Subcutaneous adipose tissue (tissue), 4 donors: ENCODE measurements around the gene NIBAN1. TPM values are rescaled to one million over a fixed set of nuclear protein-coding genes. Genes with fewer than 3 reads are reported as not detected.

Experiments
- total RNA-seq, 4 donors: library from RNA; depleted of rRNA; stranded (reverse); fragments of >200 nt; gene quantifications; one replicate each; pipeline ENCODE4 v1.1.0, GENCODE V29; 2016
- TF ChIP-seq, protein P1 (sequence below): fragments of 450-650 bp; IDR thresholded peaks from one replicate; pipeline ENCODE4 v1.5.1; 2016; ENCODE audit warnings: low read depth, mild to moderate bottlenecking, control low read depth, antibody characterized with exemption, moderate library complexity

NIBAN1 gene
- total RNA-seq: 10 to 100 TPM; 12.1 to 22.1 (median 15.2) TPM

DNA sequence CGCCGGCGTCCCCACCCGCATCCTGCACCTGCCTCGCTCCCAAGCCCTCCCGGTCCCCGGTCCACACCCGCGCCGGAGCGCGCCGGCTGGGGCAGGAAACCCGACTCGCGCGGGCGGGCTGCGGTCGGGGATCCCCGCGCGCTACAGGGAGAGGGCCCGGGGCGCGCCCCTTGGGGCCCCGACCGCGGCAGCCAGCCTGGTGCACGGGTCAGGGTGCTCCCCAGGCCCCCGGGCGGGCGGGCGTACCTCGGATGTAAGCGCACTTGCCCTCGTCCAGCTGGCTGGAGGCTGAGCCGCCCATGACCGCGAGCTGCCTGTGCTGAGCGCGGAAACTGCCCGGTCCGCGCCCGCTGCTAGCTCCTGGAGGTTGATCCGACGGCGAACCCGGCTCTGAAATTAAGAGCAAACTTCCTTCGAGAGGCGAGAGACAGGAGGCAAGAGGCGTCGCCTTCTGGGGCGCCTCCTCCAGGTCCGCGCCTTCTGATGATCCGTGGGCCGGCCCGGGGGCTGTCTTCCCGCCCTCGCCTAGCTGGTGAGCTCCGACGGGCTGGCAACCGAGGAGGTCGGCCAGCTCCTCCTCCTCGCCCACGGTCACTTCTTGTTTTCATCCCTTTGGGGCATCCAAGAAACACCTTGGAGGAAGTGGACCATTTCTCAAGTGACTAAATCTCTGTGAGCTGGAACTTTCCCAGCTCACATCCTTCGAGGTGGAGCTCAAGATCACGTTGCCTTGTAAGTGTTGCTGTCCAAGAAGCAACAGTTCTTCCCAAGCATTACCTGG, at the start of gene NIBAN1:
NIBAN1 (minus strand) TSS at position 453 of the 781 bp plus-strand sequence; CDS start at position 301, 152 bp downstream.
- TF ChIP-seq, protein P1, sequence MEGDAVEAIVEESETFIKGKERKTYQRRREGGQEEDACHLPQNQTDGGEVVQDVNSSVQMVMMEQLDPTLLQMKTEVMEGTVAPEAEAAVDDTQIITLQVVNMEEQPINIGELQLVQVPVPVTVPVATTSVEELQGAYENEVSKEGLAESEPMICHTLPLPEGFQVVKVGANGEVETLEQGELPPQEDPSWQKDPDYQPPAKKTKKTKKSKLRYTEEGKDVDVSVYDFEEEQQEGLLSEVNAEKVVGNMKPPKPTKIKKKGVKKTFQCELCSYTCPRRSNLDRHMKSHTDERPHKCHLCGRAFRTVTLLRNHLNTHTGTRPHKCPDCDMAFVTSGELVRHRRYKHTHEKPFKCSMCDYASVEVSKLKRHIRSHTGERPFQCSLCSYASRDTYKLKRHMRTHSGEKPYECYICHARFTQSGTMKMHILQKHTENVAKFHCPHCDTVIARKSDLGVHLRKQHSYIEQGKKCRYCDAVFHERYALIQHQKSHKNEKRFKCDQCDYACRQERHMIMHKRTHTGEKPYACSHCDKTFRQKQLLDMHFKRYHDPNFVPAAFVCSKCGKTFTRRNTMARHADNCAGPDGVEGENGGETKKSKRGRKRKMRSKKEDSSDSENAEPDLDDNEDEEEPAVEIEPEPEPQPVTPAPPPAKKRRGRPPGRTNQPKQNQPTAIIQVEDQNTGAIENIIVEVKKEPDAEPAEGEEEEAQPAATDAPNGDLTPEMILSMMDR: no peak

DNA sequence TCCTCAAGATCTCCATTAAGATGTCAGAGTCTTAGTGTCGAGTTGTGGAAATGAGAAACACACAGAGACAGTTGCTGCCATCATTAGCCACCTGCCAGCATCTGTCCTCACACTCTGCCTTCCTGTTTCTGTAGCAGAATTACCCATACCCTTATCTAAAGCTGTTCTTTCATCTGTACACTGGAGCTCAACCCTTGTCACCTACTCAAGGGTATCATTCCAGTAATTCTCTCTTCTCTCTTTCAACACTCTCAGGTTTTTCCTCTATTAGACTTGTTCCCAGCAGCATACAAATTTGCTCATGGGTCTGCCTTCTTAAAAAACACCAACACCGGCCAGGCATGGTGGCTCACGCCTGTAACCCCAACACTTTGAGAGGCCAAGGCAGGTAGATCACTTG, 43.7 kb upstream of the NIBAN1 start:
- TF ChIP-seq, protein P1: no peak

DNA sequence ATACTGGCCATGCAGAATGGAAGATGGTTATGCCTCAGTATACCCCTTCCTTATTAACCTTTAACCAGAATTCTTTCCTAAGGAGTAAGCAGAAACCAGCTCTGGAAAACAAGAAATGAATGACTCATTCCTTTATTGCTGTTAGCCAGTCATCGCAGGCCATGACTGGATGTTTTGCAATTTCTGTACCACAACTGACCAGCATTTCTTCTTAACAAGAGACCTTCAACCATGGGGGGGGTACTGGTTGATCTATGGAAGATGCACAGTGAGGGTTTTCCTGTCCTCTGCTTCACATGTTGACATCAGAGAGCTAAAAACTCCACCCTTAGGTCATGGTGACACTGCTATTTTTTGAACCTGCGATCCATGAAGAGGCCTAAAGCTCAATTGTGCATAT, 43.0 kb upstream of the NIBAN1 start:
- TF ChIP-seq, protein P1: no peak

DNA sequence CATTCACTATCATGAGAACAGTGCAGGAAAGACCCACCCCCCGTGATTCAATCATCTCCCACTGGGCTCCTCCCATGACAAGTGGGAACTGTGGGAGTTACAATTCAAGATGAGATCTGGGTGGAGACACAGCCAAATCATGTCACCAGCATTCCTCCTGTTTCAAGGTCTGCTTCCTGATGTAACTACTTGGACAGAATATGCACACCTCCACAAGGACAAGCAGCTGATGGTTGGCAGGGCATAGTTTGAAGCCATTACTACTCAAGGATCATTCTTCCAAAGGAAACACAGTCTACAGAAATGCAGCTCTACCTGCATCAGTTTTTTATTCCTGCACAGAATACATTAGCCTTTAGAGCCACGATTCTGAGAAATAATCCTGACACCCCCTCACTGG, 42.6 kb upstream of the NIBAN1 start:
- TF ChIP-seq, protein P1: no peak

DNA sequence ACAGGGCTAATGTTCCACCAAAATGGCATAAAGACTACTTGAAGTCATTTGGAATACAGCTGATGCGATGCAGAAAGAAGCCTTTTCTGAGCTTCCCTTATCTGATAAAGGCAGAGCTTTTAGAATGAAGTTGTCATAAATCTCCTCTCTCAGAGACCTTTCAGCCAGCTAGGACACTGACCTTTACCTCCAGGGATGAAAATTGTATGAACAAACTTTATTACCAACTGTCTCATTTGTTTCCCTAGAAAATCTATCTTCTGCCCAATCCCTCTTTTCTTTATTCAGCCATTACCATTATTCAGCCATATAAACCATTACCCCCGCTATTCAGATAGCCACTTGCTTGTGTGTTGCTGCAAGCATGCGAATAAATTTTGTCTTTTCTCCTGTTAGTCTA, 41.3 kb upstream of the NIBAN1 start:
- TF ChIP-seq, protein P1: no peak

GRCh38 chr1:185014941-185015340, 40.6 kb upstream of the NIBAN1 start:
- TF ChIP-seq, protein P1: no peak

- TF ChIP-seq, protein P1: no peak
Measured at GRCh38 chr1:185010361-185010760, 36.1 kb upstream of the NIBAN1 start.
